ENCODE results near the gene TOX3.
A peak's percentile ranks its signal among the peaks of the same experiment; 100 is the strongest.

TOX3 gene

DNA sequence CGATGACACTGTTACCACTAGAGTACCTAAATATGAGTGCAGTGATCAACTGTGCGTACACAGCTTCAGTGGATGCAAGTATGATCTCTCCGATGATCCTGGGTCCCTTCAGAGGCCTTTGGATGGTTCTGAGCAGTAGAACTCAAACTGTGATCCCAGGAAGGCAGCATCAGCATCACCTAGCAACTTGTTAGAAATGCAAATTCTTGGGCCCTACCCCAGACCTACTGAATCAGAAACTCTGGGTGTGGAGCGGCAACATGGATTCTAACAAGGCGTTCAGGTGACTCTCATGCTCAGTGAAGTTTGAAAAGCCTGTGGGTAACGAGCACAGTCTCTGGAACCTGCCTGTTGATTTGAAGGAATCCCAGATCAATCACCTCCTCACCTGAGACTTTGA lies 25.4 kb downstream of the TOX3 start:
- H3K4me1 ChIP-seq (ENCODE audit: control insufficient read depth in 5 of 5, insufficient read depth in 5 of 5, low read length in 5 of 5): no peaks in the 10 kb centered on the region
- no peaks in the 10 kb centered on the region for H3K9me3 ChIP-seq (ENCODE audit: control insufficient read depth in 5 of 5, low read length in 5 of 5)
- peaks cover 0 to 2% (median 0%) of the 10 kb centered on the region in 5 donors for H3K27me3 ChIP-seq (ENCODE audit: control insufficient read depth in 5 of 5, insufficient read depth in 4 of 5, low read length in 5 of 5)
- no peak overlapping the region for H3K4me3 ChIP-seq (ENCODE audit: low read depth in 1 of 5, low read length in 5 of 5)
- H3K36me3 ChIP-seq (ENCODE audit: control insufficient read depth in 5 of 5, insufficient read depth in 5 of 5, low read length in 5 of 5): no peaks in the 10 kb centered on the region
- no peak overlapping the region for H3K9ac ChIP-seq (ENCODE audit: low read length in 5 of 5)
- no peak overlapping the region for H3K27ac ChIP-seq (ENCODE audit: low read depth, low read length)

DNA sequence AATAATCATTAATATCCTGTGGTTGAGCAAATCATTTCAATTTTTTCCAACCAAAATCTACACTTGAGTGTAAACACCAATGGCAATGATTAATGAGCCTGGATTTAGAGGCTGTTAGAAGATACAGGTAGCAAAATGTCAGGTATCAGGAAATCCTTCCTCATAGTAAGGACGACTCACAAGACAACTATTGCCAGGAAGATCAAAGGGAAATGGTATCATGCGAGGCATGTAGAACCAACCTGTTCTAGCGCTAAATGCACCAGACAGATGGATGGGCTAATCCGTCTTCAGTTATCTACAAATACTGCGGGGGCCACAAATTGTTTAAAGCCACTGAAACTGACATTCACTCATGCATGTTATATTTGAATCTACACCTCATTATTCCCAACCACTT lies 28.1 kb downstream of the TOX3 start:
- no peaks in the 10 kb centered on the region for H3K4me1 ChIP-seq (ENCODE audit: control insufficient read depth in 5 of 5, insufficient read depth in 5 of 5, low read length in 5 of 5)
- no peak overlapping the region for H3K9ac ChIP-seq (ENCODE audit: low read length in 5 of 5)
- H3K27ac ChIP-seq (ENCODE audit: low read depth, low read length): no peak overlapping the region
- no peaks in the 10 kb centered on the region for H3K36me3 ChIP-seq (ENCODE audit: control insufficient read depth in 5 of 5, insufficient read depth in 5 of 5, low read length in 5 of 5)
- no peaks in the 10 kb centered on the region for H3K9me3 ChIP-seq (ENCODE audit: control insufficient read depth in 5 of 5, low read length in 5 of 5)
- H3K27me3 ChIP-seq (ENCODE audit: control insufficient read depth in 5 of 5, insufficient read depth in 4 of 5, low read length in 5 of 5): peaks cover 0 to 2% (median 0%) of the 10 kb centered on the region in 5 donors
- no peak overlapping the region for H3K4me3 ChIP-seq (ENCODE audit: low read depth in 1 of 5, low read length in 5 of 5)

DNA sequence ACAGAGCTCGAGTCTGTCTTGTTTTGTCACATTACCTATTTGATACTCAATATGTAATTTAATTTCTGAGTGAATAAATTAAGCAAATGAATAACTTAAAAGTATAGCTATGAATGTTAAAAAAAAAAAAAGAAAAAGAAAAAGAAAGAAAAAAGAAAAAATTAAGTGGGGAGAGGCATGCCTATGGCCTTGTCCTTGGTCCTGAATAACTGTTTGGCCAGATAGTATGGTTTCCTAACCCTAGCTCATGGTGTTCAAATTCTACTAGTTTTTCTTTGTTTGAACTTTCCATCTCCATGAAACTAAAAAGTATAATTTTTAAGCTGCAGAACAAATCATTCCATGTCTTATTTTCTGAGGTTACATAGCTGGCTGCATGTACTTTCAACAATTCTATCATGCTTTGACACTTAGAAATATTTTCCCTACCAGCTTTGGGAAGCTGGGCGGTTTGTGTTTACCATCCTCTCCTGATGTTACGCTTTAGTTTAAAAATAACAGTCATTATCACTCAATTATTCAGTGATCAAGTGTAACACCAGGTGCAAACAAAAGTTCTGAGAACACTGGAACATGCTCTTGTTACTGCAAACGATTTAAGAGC lies 31.8 kb downstream of the TOX3 start:
- no peaks in the 10 kb centered on the region for H3K27me3 ChIP-seq (ENCODE audit: control insufficient read depth in 5 of 5, insufficient read depth in 4 of 5, low read length in 5 of 5)
- H3K9me3 ChIP-seq (ENCODE audit: control insufficient read depth in 5 of 5, low read length in 5 of 5): no peaks in the 10 kb centered on the region

DNA sequence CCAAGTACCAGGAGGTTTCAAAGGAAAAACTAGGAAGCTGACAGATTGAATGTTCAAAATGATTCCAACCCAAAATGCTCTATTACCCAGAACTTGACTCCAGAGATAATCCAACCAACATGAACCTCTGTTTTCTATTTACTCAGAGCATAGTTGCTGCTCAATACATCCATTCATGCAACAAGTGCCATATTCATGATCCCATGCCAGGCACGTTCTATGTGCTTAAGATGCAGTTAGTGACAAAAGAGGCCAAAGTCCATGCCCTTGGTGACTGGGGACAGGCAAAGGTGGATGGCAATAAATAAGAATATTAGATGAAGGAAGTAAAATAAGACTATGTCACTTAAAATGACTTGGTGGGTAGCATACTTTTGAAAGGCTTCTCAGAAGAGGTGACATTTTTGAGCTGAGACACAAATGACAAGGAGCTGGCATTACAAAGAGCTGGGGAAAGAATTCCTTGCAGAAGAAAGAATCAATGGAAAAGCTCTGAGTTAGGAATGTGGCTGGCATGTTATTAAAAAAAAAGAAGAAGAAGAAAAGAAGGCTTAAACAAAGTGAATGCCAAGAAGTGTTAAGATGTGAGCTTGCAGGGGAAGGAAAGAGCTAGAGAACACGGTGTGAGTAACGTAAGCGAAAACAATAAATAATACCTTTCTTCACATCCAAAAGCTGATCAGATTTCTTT lies 34.5 kb downstream of the TOX3 start:
- Histone ChIP-seq H3K27ac (ENCODE audit: low read depth, low read length) (no peak overlapping the region), H3K27me3 (ENCODE audit: control insufficient read depth in 5 of 5, insufficient read depth in 4 of 5, low read length in 5 of 5) (no peaks in the 10 kb centered on the region), H3K36me3 (ENCODE audit: control insufficient read depth in 5 of 5, insufficient read depth in 5 of 5, low read length in 5 of 5) (no peaks in the 10 kb centered on the region), H3K9ac (ENCODE audit: low read length in 5 of 5) (no peak overlapping the region), H3K4me1 (ENCODE audit: control insufficient read depth in 5 of 5, insufficient read depth in 5 of 5, low read length in 5 of 5) (no peaks in the 10 kb centered on the region), H3K9me3 (ENCODE audit: control insufficient read depth in 5 of 5, low read length in 5 of 5) (no peaks in the 10 kb centered on the region), H3K4me3 (ENCODE audit: low read depth in 1 of 5, low read length in 5 of 5) (no peak overlapping the region)

More for the DNA sequence above, 31.8 kb downstream of the TOX3 start:
- H3K4me3 ChIP-seq (ENCODE audit: low read depth in 1 of 5, low read length in 5 of 5): no peak overlapping the region
- H3K36me3 ChIP-seq (ENCODE audit: control insufficient read depth in 5 of 5, insufficient read depth in 5 of 5, low read length in 5 of 5): no peaks in the 10 kb centered on the region
- no peaks in the 10 kb centered on the region for H3K4me1 ChIP-seq (ENCODE audit: control insufficient read depth in 5 of 5, insufficient read depth in 5 of 5, low read length in 5 of 5)
- no peak overlapping the region for H3K9ac ChIP-seq (ENCODE audit: low read length in 5 of 5)
- H3K27ac ChIP-seq (ENCODE audit: low read depth, low read length): no peak overlapping the region

DNA sequence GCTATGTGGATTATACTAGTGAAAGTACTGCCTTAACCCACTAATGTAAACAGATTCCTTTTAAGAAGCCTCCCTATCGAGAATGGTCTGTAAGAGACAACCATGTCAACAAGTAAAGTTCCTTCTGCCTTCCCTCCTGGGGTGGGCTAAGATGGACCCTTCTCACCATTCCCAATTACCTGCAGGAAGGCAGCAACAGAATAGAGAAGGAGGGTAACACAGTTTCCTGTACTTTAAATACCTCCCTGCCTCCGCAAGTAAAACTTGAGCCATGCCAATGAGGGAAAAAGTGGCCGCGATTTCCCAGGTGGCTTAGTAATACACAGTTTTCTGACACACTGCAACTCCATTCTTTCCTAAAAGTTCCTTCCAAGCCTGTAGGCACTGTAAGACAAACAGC lies 45.2 kb downstream of the TOX3 start:
- peaks cover 0 to 12% (median 9%) of the 10 kb centered on the region in 5 donors for H3K4me1 ChIP-seq (ENCODE audit: control insufficient read depth in 5 of 5, insufficient read depth in 5 of 5, low read length in 5 of 5)
- no peak overlapping the region for H3K9ac ChIP-seq (ENCODE audit: low read length in 5 of 5)
- H3K9me3 ChIP-seq (ENCODE audit: control insufficient read depth in 5 of 5, low read length in 5 of 5): no peaks in the 10 kb centered on the region
- no peak overlapping the region for H3K4me3 ChIP-seq (ENCODE audit: low read depth in 1 of 5, low read length in 5 of 5)
- H3K27me3 ChIP-seq (ENCODE audit: control insufficient read depth in 5 of 5, insufficient read depth in 4 of 5, low read length in 5 of 5): no peaks in the 10 kb centered on the region
- no peak overlapping the region for H3K27ac ChIP-seq (ENCODE audit: low read depth, low read length)
- no peaks in the 10 kb centered on the region for H3K36me3 ChIP-seq (ENCODE audit: control insufficient read depth in 5 of 5, insufficient read depth in 5 of 5, low read length in 5 of 5)

DNA sequence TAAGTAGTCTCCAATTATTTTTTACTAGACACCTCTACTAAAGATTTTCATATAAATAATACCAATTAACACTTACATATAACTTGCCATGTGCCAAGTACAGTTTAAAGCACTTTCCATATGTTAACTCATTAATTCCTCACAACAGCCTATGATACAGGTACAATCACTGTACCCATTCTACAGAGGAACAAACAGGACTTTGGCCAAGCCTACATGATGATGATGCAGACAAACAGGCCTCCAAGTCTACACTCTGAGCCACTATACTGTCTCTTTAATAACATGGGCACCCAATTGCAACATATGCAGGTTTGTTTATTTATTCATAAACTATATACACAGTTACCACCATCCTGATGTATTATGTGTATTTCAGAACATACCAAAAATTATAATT lies 46.0 kb downstream of the TOX3 start:
- Histone ChIP-seq H3K27ac (ENCODE audit: low read depth, low read length) (no peak overlapping the region), H3K9ac (ENCODE audit: low read length in 5 of 5) (no peak overlapping the region), H3K9me3 (ENCODE audit: control insufficient read depth in 5 of 5, low read length in 5 of 5) (no peaks in the 10 kb centered on the region), H3K4me3 (ENCODE audit: low read depth in 1 of 5, low read length in 5 of 5) (no peak overlapping the region), H3K27me3 (ENCODE audit: control insufficient read depth in 5 of 5, insufficient read depth in 4 of 5, low read length in 5 of 5) (no peaks in the 10 kb centered on the region), H3K4me1 (ENCODE audit: control insufficient read depth in 5 of 5, insufficient read depth in 5 of 5, low read length in 5 of 5) (peaks cover 0 to 12% (median 10%) of the 10 kb centered on the region in 5 donors), H3K36me3 (ENCODE audit: control insufficient read depth in 5 of 5, insufficient read depth in 5 of 5, low read length in 5 of 5) (no peaks in the 10 kb centered on the region)

DNA sequence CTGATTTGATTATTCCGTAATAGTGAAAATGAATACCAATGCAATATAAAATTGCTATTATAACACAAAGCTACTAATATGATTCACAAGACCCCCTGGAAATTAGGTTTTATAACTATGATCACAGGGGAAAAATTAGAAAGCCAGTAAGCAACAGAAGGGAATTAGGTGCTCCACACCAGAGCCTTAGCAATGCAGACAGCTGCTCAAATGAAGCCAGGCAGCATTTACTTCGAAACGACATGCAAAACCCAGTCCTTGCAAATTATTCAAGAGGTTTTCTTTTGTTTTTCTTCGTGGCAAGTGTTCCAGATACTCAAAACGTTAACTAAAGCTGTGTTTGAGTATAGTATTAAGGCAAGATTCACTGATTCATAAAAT lies 47.9 kb downstream of the TOX3 start:
- Histone ChIP-seq H3K27ac (ENCODE audit: low read depth, low read length) (no peak overlapping the region), H3K27me3 (ENCODE audit: control insufficient read depth in 5 of 5, insufficient read depth in 4 of 5, low read length in 5 of 5) (no peaks in the 10 kb centered on the region), H3K4me1 (ENCODE audit: control insufficient read depth in 5 of 5, insufficient read depth in 5 of 5, low read length in 5 of 5) (peaks cover 0 to 12% (median 10%) of the 10 kb centered on the region in 5 donors), H3K36me3 (ENCODE audit: control insufficient read depth in 5 of 5, insufficient read depth in 5 of 5, low read length in 5 of 5) (no peaks in the 10 kb centered on the region), H3K4me3 (ENCODE audit: low read depth in 1 of 5, low read length in 5 of 5) (no peak overlapping the region), H3K9me3 (ENCODE audit: control insufficient read depth in 5 of 5, low read length in 5 of 5) (no peaks in the 10 kb centered on the region), H3K9ac (ENCODE audit: low read length in 5 of 5) (no peak overlapping the region)

DNA sequence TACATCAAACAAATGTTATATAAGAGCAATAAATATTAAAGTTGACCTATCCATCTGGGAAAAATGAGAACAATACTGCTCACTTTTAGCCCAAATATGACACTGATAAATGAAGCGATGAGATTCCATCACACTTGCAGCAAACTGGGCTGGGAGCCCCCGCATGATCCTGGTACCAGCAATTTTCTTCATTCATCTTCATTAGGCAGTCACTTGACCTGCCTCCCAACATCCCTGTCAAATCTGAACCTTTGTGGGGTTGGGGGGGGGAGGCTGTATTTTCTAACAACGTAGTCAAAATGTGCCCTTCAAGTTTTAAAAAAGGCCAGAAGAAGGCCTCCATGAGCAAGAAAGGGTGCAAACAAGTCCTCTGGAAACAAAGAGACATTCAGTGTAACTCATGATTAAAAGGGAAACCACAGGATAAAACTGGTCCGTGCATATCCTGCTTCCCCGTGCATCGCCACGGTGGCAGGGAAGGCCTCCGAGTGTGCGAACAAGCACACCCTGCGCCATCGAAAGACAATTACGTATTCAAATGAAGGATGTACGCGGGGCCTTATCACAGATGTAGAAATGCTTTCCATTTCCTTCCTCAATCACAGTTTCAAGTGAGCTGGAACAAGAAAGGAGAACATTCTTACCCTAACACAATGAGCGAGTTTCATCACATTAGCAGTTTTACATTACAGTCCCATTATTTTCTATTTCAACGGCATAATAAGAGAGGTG lies 48.4 kb downstream of the TOX3 start:
- H3K27ac ChIP-seq (ENCODE audit: low read depth, low read length): no peak overlapping the region
- H3K4me3 ChIP-seq (ENCODE audit: low read depth in 1 of 5, low read length in 5 of 5): peak overlapping the region in 1 of 5 donors; percentile 20
- no peaks in the 10 kb centered on the region for H3K36me3 ChIP-seq (ENCODE audit: control insufficient read depth in 5 of 5, insufficient read depth in 5 of 5, low read length in 5 of 5)
- H3K9me3 ChIP-seq (ENCODE audit: control insufficient read depth in 5 of 5, low read length in 5 of 5): no peaks in the 10 kb centered on the region
- H3K9ac ChIP-seq (ENCODE audit: low read length in 5 of 5): no peak overlapping the region
- H3K27me3 ChIP-seq (ENCODE audit: control insufficient read depth in 5 of 5, insufficient read depth in 4 of 5, low read length in 5 of 5): no peaks in the 10 kb centered on the region
- peaks cover 0 to 12% (median 10%) of the 10 kb centered on the region in 5 donors for H3K4me1 ChIP-seq (ENCODE audit: control insufficient read depth in 5 of 5, insufficient read depth in 5 of 5, low read length in 5 of 5)

DNA sequence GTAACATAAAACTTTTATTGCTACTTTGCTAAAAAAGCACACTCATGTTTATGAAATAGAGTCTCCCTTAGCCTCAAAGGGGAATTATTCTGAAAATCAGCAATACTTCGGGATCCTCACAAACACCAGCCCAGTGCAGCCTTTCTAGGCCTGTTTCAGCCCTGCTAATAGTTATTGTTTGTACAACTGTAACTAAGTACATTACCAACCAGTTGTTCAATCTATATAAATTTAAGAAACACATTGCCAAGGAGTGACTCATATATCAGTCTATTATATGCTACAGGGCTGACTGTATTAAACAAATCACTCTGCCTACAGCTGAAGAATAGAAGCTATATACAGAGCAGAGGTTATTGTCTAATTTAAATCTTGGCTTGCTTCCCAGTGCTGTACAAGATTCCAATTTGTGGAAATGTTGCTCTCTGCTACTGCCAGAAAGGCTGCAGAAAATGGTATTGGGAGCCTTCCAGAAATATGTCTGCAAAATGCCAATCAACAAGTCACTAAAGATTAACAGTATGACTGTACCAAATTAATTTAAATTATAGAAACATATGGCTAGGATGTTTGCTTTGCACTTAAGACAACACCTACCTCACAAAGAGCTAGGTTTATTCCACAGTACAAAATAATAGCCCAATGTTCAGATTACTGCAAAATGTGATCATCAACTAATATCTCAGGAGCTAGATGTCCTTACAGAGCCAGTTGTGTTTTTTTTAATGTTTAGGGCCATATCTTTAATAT lies 49.7 kb downstream of the TOX3 start:
- Histone ChIP-seq H3K36me3 (ENCODE audit: control insufficient read depth in 5 of 5, insufficient read depth in 5 of 5, low read length in 5 of 5) (no peaks in the 10 kb centered on the region), H3K4me3 (ENCODE audit: low read depth in 1 of 5, low read length in 5 of 5) (no peak overlapping the region), H3K27ac (ENCODE audit: low read depth, low read length) (no peak overlapping the region), H3K9ac (ENCODE audit: low read length in 5 of 5) (no peak overlapping the region), H3K9me3 (ENCODE audit: control insufficient read depth in 5 of 5, low read length in 5 of 5) (no peaks in the 10 kb centered on the region), H3K27me3 (ENCODE audit: control insufficient read depth in 5 of 5, insufficient read depth in 4 of 5, low read length in 5 of 5) (no peaks in the 10 kb centered on the region), H3K4me1 (ENCODE audit: control insufficient read depth in 5 of 5, insufficient read depth in 5 of 5, low read length in 5 of 5) (peaks cover 0 to 12% (median 10%) of the 10 kb centered on the region in 5 donors)
